Measurements from ENCODE around the gene RAD1. TPM values are rescaled to one million over a fixed set of nuclear protein-coding genes. Genes with fewer than 3 reads are reported as not detected.

The RAD1 gene
- total RNA-seq, 1 experiment from 2014 or later, result 24.8 TPM

DNA sequence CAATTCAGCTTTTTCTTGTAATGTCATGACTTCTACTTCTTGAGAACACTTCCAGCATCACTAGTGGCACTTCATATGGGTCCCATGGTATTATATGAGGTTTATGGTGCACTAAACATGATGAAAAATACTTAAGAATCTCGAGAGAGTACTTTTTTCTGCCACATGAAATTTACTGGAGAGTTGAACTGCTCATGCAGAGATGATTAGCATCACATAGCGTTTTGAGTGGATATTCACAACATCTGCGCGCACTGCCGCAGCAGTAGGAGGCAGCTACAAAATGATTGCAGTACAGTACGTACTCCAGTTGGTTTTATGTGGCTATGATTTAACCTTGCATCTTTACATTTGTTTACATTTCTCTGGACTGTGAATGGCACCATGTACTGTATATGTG is 14.7 kb downstream of the RAD1 start:
- no TSS peak for BruUV-seq (replicated peaks)
- Histone ChIP-seq H4K20me1 (ENCODE audit: insufficient read depth) (no peaks in the 10 kb centered on the region), H3K27me3 (ENCODE audit: insufficient read depth, low read length) (no peaks in the 10 kb centered on the region), H3K4me3 (replicated peaks in 1 of 2; ENCODE audit: low read depth in 1 of 2, low read length in 2 of 2) (no peak overlapping the region), H3K27ac (ENCODE audit: low read depth, low read length) (no peak overlapping the region), H3K9ac (ENCODE audit: low read length) (no peak overlapping the region), H3K36me3 (ENCODE audit: control insufficient read depth in 1 of 2, insufficient read depth in 2 of 2, low read length in 2 of 2) (no peaks in the 10 kb centered on the region), H3K4me2 (ENCODE audit: low read length) (no peak overlapping the region), H3K4me1 (ENCODE audit: control insufficient read depth in 1 of 2, insufficient read depth in 2 of 2, low read length in 2 of 2) (no peaks in the 10 kb centered on the region), H3K79me2 (ENCODE audit: insufficient read depth, low read length) (no peaks in the 10 kb centered on the region), H3K9me3 (ENCODE audit: control insufficient read depth in 1 of 2, insufficient read depth in 1 of 2, low read depth in 1 of 2, low read length in 2 of 2) (no peaks in the 10 kb centered on the region), H2AFZ (ENCODE audit: low read depth, low read length, poor library complexity, severe bottlenecking) (no peak overlapping the region), H3K9me2 (ENCODE audit: insufficient read depth) (no peaks in the 10 kb centered on the region)
- ChIA-PET CTCF (interaction anchor here (1.2 kb wide), 1 partner anchor 377 kb away, joined by 3 read pairs; no protein-coding TSS in a partner anchor), RAD21 (ENCODE audit: low non-redundant PET in 1 of 2, low total read pairs in 2 of 2, uncharacterized antibody in 2 of 2, unreplicated experiment in 2 of 2) (no interaction called here), POLR2A (no interaction called here)
- intact Hi-C loops (cut with micrococcal nuclease), result no loop called here
- no peak for TF ChIP-seq JUND (IDR thresholded peaks at IDR 0.05)
- TF ChIP-seq, protein P1, sequence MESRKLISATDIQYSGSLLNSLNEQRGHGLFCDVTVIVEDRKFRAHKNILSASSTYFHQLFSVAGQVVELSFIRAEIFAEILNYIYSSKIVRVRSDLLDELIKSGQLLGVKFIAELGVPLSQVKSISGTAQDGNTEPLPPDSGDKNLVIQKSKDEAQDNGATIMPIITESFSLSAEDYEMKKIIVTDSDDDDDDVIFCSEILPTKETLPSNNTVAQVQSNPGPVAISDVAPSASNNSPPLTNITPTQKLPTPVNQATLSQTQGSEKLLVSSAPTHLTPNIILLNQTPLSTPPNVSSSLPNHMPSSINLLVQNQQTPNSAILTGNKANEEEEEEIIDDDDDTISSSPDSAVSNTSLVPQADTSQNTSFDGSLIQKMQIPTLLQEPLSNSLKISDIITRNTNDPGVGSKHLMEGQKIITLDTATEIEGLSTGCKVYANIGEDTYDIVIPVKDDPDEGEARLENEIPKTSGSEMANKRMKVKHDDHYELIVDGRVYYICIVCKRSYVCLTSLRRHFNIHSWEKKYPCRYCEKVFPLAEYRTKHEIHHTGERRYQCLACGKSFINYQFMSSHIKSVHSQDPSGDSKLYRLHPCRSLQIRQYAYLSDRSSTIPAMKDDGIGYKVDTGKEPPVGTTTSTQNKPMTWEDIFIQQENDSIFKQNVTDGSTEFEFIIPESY (IDR thresholded peaks at IDR 0.05; ENCODE audit: extremely low read depth, insufficient replicate concordance, low read length), result no peak
- TF ChIP-seq, protein P2, sequence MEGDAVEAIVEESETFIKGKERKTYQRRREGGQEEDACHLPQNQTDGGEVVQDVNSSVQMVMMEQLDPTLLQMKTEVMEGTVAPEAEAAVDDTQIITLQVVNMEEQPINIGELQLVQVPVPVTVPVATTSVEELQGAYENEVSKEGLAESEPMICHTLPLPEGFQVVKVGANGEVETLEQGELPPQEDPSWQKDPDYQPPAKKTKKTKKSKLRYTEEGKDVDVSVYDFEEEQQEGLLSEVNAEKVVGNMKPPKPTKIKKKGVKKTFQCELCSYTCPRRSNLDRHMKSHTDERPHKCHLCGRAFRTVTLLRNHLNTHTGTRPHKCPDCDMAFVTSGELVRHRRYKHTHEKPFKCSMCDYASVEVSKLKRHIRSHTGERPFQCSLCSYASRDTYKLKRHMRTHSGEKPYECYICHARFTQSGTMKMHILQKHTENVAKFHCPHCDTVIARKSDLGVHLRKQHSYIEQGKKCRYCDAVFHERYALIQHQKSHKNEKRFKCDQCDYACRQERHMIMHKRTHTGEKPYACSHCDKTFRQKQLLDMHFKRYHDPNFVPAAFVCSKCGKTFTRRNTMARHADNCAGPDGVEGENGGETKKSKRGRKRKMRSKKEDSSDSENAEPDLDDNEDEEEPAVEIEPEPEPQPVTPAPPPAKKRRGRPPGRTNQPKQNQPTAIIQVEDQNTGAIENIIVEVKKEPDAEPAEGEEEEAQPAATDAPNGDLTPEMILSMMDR (IDR thresholded peaks at IDR 0.05 in 2 of 3, conservative IDR thresholded peaks at IDR 0.05 in 1 of 3; ENCODE audit: borderline replicate concordance in 1 of 3, insufficient read depth in 1 of 3, low read depth in 2 of 3, low read length in 2 of 3), result no peak
- no peak for TF ChIP-seq SP1 (IDR thresholded peaks at IDR 0.05; ENCODE audit: low read depth)
- TF ChIP-seq YY1 (IDR thresholded peaks at IDR 0.05; ENCODE audit: extremely low read depth, insufficient replicate concordance, low read depth, low read length), result no peak
- TF ChIP-seq EZH2 (IDR thresholded peaks at IDR 0.05), result no peak
- no peak for TF ChIP-seq CEBPB (IDR thresholded peaks at IDR 0.05; ENCODE audit: low read depth)
- TF ChIP-seq, protein P3, sequence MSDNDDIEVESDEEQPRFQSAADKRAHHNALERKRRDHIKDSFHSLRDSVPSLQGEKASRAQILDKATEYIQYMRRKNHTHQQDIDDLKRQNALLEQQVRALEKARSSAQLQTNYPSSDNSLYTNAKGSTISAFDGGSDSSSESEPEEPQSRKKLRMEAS (IDR thresholded peaks at IDR 0.05), result no peak
- TF ChIP-seq ZNF274 (IDR thresholded peaks at IDR 0.05; ENCODE audit: low read depth, low read length), result no peak
- TF ChIP-seq POLR2AphosphoS5 (IDR thresholded peaks at IDR 0.05; ENCODE audit: low read depth, low read length), result no peak
- TF ChIP-seq TCF7L2 (IDR thresholded peaks at IDR 0.05; ENCODE audit: borderline replicate concordance, extremely low read depth, insufficient read depth, insufficient read length), result no peak
- TF ChIP-seq EGR1 (IDR thresholded peaks at IDR 0.05; ENCODE audit: low read depth), result no peak
- no peak for TF ChIP-seq SIN3A (IDR thresholded peaks at IDR 0.05; ENCODE audit: low read depth)
- no peak for TF ChIP-seq FOSL1 (IDR thresholded peaks at IDR 0.05; ENCODE audit: low read depth)
- TF ChIP-seq SRF (IDR thresholded peaks at IDR 0.05; ENCODE audit: low read depth), result no peak
- TF ChIP-seq, protein P4, sequence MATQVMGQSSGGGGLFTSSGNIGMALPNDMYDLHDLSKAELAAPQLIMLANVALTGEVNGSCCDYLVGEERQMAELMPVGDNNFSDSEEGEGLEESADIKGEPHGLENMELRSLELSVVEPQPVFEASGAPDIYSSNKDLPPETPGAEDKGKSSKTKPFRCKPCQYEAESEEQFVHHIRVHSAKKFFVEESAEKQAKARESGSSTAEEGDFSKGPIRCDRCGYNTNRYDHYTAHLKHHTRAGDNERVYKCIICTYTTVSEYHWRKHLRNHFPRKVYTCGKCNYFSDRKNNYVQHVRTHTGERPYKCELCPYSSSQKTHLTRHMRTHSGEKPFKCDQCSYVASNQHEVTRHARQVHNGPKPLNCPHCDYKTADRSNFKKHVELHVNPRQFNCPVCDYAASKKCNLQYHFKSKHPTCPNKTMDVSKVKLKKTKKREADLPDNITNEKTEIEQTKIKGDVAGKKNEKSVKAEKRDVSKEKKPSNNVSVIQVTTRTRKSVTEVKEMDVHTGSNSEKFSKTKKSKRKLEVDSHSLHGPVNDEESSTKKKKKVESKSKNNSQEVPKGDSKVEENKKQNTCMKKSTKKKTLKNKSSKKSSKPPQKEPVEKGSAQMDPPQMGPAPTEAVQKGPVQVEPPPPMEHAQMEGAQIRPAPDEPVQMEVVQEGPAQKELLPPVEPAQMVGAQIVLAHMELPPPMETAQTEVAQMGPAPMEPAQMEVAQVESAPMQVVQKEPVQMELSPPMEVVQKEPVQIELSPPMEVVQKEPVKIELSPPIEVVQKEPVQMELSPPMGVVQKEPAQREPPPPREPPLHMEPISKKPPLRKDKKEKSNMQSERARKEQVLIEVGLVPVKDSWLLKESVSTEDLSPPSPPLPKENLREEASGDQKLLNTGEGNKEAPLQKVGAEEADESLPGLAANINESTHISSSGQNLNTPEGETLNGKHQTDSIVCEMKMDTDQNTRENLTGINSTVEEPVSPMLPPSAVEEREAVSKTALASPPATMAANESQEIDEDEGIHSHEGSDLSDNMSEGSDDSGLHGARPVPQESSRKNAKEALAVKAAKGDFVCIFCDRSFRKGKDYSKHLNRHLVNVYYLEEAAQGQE (IDR thresholded peaks at IDR 0.05; ENCODE audit: low read depth), result no peak
- TF ChIP-seq CBX3 (IDR thresholded peaks at IDR 0.05; ENCODE audit: low read depth), result no peak
- no peak for ATAC-seq
- no peak for DNase-seq (ENCODE audit: low read depth, low spot score)

Measured in HCT116 (cell line).